Nephron (organoid): ENCODE measurements around the gene CLEC3B.
A peak's percentile ranks its signal among the peaks of the same experiment; 100 is the strongest.

Experiments used
- H3K27ac Mint-ChIP-seq, 3 experiments: 2 replicates each; pipeline ENCODE4 v1.8.0; 2020; ENCODE audit warnings: mixed read lengths in 3 of 3, mild to moderate bottlenecking in 2 of 3, moderate library complexity in 1 of 3
- H3K27me3 Mint-ChIP-seq: 2 replicates; pipeline ENCODE4 v1.8.0; 2021; ENCODE audit warnings: low read depth, mild to moderate bottlenecking, moderate library complexity, mixed read lengths
- H3K36me3 Mint-ChIP-seq: 2 replicates; pipeline ENCODE4 v1.8.0; 2020; ENCODE audit warnings: low read depth, mixed read lengths
- H3K4me1 Mint-ChIP-seq: 2 replicates; pipeline ENCODE4 v1.8.0; 2020; ENCODE audit warnings: mixed read lengths
- H3K4me3 Mint-ChIP-seq, 3 experiments: 2 replicates each; pipeline ENCODE4 v1.8.0; 2020; ENCODE audit warnings: mild to moderate bottlenecking in 3 of 3, mixed read lengths in 3 of 3, moderate library complexity in 2 of 3
- H3K9me3 Mint-ChIP-seq: 2 replicates; pipeline ENCODE4 v1.8.0; 2020; ENCODE audit warnings: mixed read lengths
- TF ChIP-seq, protein P1 (sequence below), 3 experiments: fragments of 200-600 bp; sonication (generic); IDR thresholded peaks; one replicate each; pipeline ENCODE4 v1.5.0; 2021; ENCODE audit warnings: antibody characterized with exemption in 3 of 3; ENCODE audit not compliant: unreplicated experiment in 3 of 3

Gene CLEC3B

DNA sequence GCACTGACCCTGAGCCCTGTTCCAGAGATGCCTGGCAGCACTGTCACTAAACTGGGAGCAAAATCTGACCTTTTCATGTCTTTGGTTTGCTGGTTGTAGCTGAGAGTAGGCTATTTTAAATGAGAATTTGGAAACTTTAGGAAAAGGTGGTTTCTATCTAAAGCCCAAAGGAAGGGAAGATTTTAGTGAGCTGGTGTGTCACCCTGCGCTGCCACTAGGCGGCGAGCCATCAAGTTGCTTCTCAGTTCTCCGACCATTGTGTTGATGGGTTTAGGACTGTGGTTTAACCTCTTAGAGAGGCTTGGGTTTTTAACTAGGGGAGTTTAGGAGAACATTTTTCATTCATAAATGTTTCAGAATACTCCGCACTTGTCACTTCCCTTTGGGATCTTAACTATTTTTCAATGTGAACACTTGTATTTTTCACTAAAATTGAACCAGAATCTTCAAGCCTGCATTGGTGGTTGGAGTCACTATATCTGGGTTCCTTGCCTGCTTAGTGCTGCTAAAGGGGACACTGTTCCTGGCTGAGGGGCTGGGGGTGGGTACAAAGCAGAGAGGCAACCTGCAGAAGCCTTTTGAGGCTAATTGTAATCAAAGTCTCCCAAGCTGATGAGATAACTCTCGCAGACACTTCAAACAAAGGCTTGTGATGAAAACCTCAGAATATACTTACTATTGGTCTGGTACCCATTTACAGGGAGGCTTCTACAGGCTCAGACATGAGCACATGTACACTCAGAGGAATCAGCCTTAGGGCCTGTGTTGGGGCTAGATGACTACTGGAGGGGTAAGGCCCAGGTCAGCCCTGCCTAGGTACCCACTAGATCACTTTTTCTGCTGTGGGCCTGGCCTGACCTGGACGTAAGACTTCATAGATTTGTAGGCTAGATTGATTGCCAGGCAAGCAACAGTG, 33.3 kb upstream of the CLEC3B start:
- H3K36me3 Mint-ChIP-seq, result peaks cover 44% of the 10 kb centered on the region
- H3K27ac Mint-ChIP-seq, result peak overlapping the region; percentile 87 to 97 (median 94)
- H3K9me3 Mint-ChIP-seq, result no peaks in the 10 kb centered on the region
- H3K4me3 Mint-ChIP-seq, result no peak overlapping the region
- TF ChIP-seq, protein P1, sequence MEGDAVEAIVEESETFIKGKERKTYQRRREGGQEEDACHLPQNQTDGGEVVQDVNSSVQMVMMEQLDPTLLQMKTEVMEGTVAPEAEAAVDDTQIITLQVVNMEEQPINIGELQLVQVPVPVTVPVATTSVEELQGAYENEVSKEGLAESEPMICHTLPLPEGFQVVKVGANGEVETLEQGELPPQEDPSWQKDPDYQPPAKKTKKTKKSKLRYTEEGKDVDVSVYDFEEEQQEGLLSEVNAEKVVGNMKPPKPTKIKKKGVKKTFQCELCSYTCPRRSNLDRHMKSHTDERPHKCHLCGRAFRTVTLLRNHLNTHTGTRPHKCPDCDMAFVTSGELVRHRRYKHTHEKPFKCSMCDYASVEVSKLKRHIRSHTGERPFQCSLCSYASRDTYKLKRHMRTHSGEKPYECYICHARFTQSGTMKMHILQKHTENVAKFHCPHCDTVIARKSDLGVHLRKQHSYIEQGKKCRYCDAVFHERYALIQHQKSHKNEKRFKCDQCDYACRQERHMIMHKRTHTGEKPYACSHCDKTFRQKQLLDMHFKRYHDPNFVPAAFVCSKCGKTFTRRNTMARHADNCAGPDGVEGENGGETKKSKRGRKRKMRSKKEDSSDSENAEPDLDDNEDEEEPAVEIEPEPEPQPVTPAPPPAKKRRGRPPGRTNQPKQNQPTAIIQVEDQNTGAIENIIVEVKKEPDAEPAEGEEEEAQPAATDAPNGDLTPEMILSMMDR (IDR thresholded peaks at IDR 0.05; ENCODE audit: unreplicated experiment in 3 of 3), result peak; percentile 61 to 66 (median 65)
- no peaks in the 10 kb centered on the region for H3K27me3 Mint-ChIP-seq
- peaks cover 44% of the 10 kb centered on the region for H3K4me1 Mint-ChIP-seq

DNA sequence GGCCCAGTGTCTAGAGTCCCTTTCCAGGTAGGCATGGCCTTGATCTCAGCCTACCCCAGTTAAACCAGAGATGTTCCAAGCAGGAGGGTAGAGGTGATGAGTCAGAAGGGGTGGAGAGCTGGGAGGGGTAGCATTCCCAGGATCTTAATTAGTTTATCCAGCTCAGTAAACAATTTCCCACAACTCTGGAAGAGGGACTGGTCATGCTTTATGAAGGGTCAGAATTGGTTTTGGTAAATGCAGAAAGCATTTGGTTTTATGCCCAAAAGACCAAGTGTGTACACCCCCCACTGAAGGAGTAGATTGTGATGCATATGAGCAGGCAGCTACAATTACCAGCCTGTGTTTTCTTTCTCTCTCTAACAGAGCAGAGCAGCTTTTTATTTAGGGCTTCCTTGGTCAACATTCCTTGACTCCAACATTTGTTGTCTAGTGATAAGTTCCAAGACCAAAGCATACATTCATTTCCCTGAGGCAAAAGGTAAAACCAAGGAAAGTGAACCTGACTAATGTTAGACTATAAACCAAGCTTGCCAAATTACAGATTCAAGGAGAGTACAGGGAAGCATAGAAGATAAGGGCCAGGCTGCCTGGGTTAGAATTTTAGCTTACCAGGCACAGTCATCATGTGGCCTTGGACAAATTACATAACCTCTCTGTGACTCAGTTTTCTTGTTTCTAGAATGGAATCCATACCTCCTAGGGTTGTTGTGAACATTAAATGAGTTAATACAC, 32.5 kb upstream of the CLEC3B start:
- H3K27me3 Mint-ChIP-seq, result no peaks in the 10 kb centered on the region
- H3K4me3 Mint-ChIP-seq, result no peak overlapping the region
- H3K4me1 Mint-ChIP-seq, result peaks cover 41% of the 10 kb centered on the region
- H3K36me3 Mint-ChIP-seq, result peaks cover 44% of the 10 kb centered on the region
- peak overlapping the region; percentile 87 to 97 (median 94) for H3K27ac Mint-ChIP-seq
- no peaks in the 10 kb centered on the region for H3K9me3 Mint-ChIP-seq
- TF ChIP-seq, protein P1 (IDR thresholded peaks at IDR 0.05; ENCODE audit: unreplicated experiment in 3 of 3), result no peak

DNA sequence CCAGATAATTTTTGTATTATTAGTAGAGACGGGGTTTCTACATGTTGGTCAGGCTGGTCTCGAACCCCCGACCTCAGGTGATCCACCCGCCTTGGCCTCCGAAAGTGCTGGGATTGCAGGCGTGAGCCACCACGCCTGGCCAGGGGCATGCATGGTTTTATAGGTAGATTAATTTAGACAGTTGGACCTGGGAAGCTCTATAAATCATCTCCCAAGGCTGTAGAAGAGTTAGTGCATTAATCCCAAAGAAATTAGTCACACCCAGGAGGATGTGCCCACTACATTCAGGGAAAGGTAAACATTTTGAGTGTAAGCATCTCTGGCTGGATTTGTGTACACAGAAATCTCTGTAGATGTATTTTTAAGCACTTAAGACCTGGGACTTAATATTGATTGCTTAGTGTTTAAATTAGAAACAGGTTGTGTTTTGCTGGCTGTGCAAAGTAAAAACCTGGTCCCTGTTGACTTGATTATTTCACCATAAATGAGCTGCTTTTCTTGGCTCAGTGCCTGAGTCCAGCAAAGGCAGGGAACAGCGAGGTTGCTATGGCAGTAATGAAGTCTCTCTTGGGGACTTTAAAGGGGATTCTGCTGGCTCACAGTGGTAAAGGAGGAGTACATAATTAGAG, 30.8 kb upstream of the CLEC3B start:
- no peaks in the 10 kb centered on the region for H3K9me3 Mint-ChIP-seq
- H3K4me1 Mint-ChIP-seq, result peaks cover 41% of the 10 kb centered on the region
- TF ChIP-seq, protein P1 (IDR thresholded peaks at IDR 0.05; ENCODE audit: unreplicated experiment in 3 of 3), result no peak
- H3K27me3 Mint-ChIP-seq, result no peaks in the 10 kb centered on the region
- H3K4me3 Mint-ChIP-seq, result peak overlapping the region in 2 of 3 experiments; percentile 3 to 16
- H3K36me3 Mint-ChIP-seq, result peaks cover 54% of the 10 kb centered on the region
- peak overlapping the region; percentile 87 to 97 (median 94) for H3K27ac Mint-ChIP-seq

- Mint-ChIP-seq H3K36me3 (peaks cover 59% of the 10 kb centered on the region), H3K4me3 (peak overlapping the region in 2 of 3 experiments; percentile 46 to 61), H3K27me3 (no peaks in the 10 kb centered on the region), H3K9me3 (no peaks in the 10 kb centered on the region), H3K4me1 (peaks cover 41% of the 10 kb centered on the region), H3K27ac (peak overlapping the region; percentile 87 to 97 (median 94))
- TF ChIP-seq, protein P1 (IDR thresholded peaks at IDR 0.05; ENCODE audit: unreplicated experiment in 3 of 3), result no peak
These were observed 29.5 kb upstream of the CLEC3B start for GRCh38 chr3:44996556-44996969.

GRCh38 chr3:44999782-45000181, 26.3 kb upstream of the CLEC3B start:
- H3K9me3 Mint-ChIP-seq, result peaks cover 5% of the 10 kb centered on the region
- peaks cover 63% of the 10 kb centered on the region for H3K36me3 Mint-ChIP-seq
- H3K4me1 Mint-ChIP-seq, result peaks cover 24% of the 10 kb centered on the region
- H3K27me3 Mint-ChIP-seq, result no peaks in the 10 kb centered on the region
- no peak overlapping the region for H3K4me3 Mint-ChIP-seq
- TF ChIP-seq, protein P1 (IDR thresholded peaks at IDR 0.05; ENCODE audit: unreplicated experiment in 3 of 3), result no peak
- peak overlapping the region in 2 of 3 experiments; percentile 68 to 74 for H3K27ac Mint-ChIP-seq
